Measurements from ENCODE around the gene GYPA. TPM values are rescaled to one million over a fixed set of nuclear protein-coding genes. Genes with fewer than 3 reads are reported as not detected.
"Not testable (repeated sequence)": the region's sequence is repeated elsewhere in the genome, so short reads cannot be mapped to it uniquely, and the experiment has no call there.

The GYPA gene
- total RNA-seq, 2 experiments from 2014 or later = not detected

GRCh38 chr4:144119752-144120151 is 20.8 kb downstream of the GYPA start:
- POLR2A ChIA-PET; H3K27ac Mint-ChIP-seq; H3K36me3 Mint-ChIP-seq (ENCODE audit: low read depth); DNase-seq; H3K4me1 Mint-ChIP-seq; H3K27me3 Mint-ChIP-seq; H3K4me3 Mint-ChIP-seq; CTCF ChIA-PET; H3K9me3 Mint-ChIP-seq: not testable (repeated sequence)

GRCh38 chr4:144115519-144115918 is 25.0 kb downstream of the GYPA start:
- Mint-ChIP-seq H3K27ac (no peak overlapping the region), H3K4me3 (no peak overlapping the region), H3K9me3 (no peaks in the 10 kb centered on the region), H3K36me3 (ENCODE audit: low read depth) (no peaks in the 10 kb centered on the region), H3K27me3 (peaks cover 6% of the 10 kb centered on the region), H3K4me1 (no peaks in the 10 kb centered on the region)
- POLR2A ChIA-PET = no interaction called here
- CTCF ChIA-PET = no interaction called here
- DNase-seq = no peak

- no peak overlapping the region for H3K4me3 Mint-ChIP-seq
These were observed 27.0 kb downstream of the GYPA start for GRCh38 chr4:144113546-144113945.

GRCh38 chr4:144104509-144105130 is 35.9 kb downstream of the GYPA start:
- POLR2A ChIA-PET = no interaction called here

More at GRCh38 chr4:144113546-144113945, 27.0 kb downstream of the GYPA start:
- DNase-seq = no peak
- ChIA-PET CTCF (no interaction called here), POLR2A (no interaction called here)
- Mint-ChIP-seq H3K27ac (no peak overlapping the region), H3K9me3 (no peaks in the 10 kb centered on the region), H3K36me3 (ENCODE audit: low read depth) (no peaks in the 10 kb centered on the region), H3K4me1 (no peaks in the 10 kb centered on the region), H3K27me3 (peaks cover 6% of the 10 kb centered on the region)

GRCh38 chr4:144097776-144098175 is 42.7 kb downstream of the GYPA start:
- CTCF ChIA-PET; H3K4me1 Mint-ChIP-seq; DNase-seq; H3K27me3 Mint-ChIP-seq; H3K36me3 Mint-ChIP-seq (ENCODE audit: low read depth); POLR2A ChIA-PET; H3K4me3 Mint-ChIP-seq; H3K9me3 Mint-ChIP-seq; H3K27ac Mint-ChIP-seq: not testable (repeated sequence)

More at GRCh38 chr4:144104509-144105130, 35.9 kb downstream of the GYPA start:
- Mint-ChIP-seq H3K4me1 (no peaks in the 10 kb centered on the region), H3K27me3 (no peaks in the 10 kb centered on the region), H3K36me3 (ENCODE audit: low read depth) (no peaks in the 10 kb centered on the region), H3K9me3 (no peaks in the 10 kb centered on the region), H3K4me3 (no peak overlapping the region), H3K27ac (no peak overlapping the region)
- DNase-seq = no peak
- CTCF ChIA-PET = no interaction called here

- H3K27me3 Mint-ChIP-seq; CTCF ChIA-PET; H3K4me3 Mint-ChIP-seq; H3K27ac Mint-ChIP-seq; H3K36me3 Mint-ChIP-seq (ENCODE audit: low read depth); H3K4me1 Mint-ChIP-seq; DNase-seq; H3K9me3 Mint-ChIP-seq; POLR2A ChIA-PET: not testable (repeated sequence)
These were observed 46.5 kb downstream of the GYPA start for GRCh38 chr4:144093995-144094394.

- DNase-seq; POLR2A ChIA-PET; H3K36me3 Mint-ChIP-seq (ENCODE audit: low read depth); H3K27me3 Mint-ChIP-seq; CTCF ChIA-PET; H3K27ac Mint-ChIP-seq; H3K4me3 Mint-ChIP-seq; H3K9me3 Mint-ChIP-seq; H3K4me1 Mint-ChIP-seq: not testable (repeated sequence)
These were observed 49.3 kb downstream of the GYPA start for GRCh38 chr4:144091181-144091580.

- POLR2A ChIA-PET = no interaction called here
- Mint-ChIP-seq H3K27me3 (no peaks in the 10 kb centered on the region), H3K36me3 (ENCODE audit: low read depth) (no peaks in the 10 kb centered on the region), H3K27ac (no peak overlapping the region), H3K4me3 (no peak overlapping the region), H3K4me1 (no peaks in the 10 kb centered on the region), H3K9me3 (no peaks in the 10 kb centered on the region)
- CTCF ChIA-PET = no interaction called here
- no peak for DNase-seq
These were observed 49.8 kb downstream of the GYPA start for GRCh38 chr4:144090744-144091143.

GRCh38 chr4:144082053-144082452 is 58.5 kb downstream of the GYPA start:
- H3K27me3 Mint-ChIP-seq; H3K36me3 Mint-ChIP-seq (ENCODE audit: low read depth); H3K9me3 Mint-ChIP-seq; POLR2A ChIA-PET; H3K4me1 Mint-ChIP-seq; DNase-seq; H3K4me3 Mint-ChIP-seq; H3K27ac Mint-ChIP-seq; CTCF ChIA-PET: not testable (repeated sequence)

- H3K36me3 Mint-ChIP-seq (ENCODE audit: low read depth); H3K4me3 Mint-ChIP-seq; POLR2A ChIA-PET; DNase-seq; H3K9me3 Mint-ChIP-seq; CTCF ChIA-PET; H3K4me1 Mint-ChIP-seq; H3K27me3 Mint-ChIP-seq; H3K27ac Mint-ChIP-seq: not testable (repeated sequence)
These were observed 60.4 kb downstream of the GYPA start for GRCh38 chr4:144080135-144080534.

- H3K4me1 Mint-ChIP-seq; POLR2A ChIA-PET; H3K27ac Mint-ChIP-seq; H3K4me3 Mint-ChIP-seq; CTCF ChIA-PET; H3K27me3 Mint-ChIP-seq; DNase-seq; H3K9me3 Mint-ChIP-seq; H3K36me3 Mint-ChIP-seq (ENCODE audit: low read depth): not testable (repeated sequence)
These were observed 61.8 kb downstream of the GYPA start for GRCh38 chr4:144078746-144079145.

- H3K36me3 Mint-ChIP-seq (ENCODE audit: low read depth); H3K27ac Mint-ChIP-seq; DNase-seq; CTCF ChIA-PET; H3K27me3 Mint-ChIP-seq; POLR2A ChIA-PET; H3K4me1 Mint-ChIP-seq; H3K4me3 Mint-ChIP-seq: not testable (repeated sequence)
- H3K9me3 Mint-ChIP-seq = peaks cover 11% of the 10 kb centered on the region
These were observed 79.0 kb downstream of the GYPA start for GRCh38 chr4:144061556-144061955.

- CTCF ChIA-PET; H3K27me3 Mint-ChIP-seq; H3K4me3 Mint-ChIP-seq; H3K4me1 Mint-ChIP-seq; POLR2A ChIA-PET; H3K36me3 Mint-ChIP-seq (ENCODE audit: low read depth); DNase-seq; H3K27ac Mint-ChIP-seq: not testable (repeated sequence)
- peaks cover 11% of the 10 kb centered on the region for H3K9me3 Mint-ChIP-seq
These were observed 80.2 kb downstream of the GYPA start for GRCh38 chr4:144060234-144060859.

All from activated CD4-positive, alpha-beta memory T cell treated with anti-CD3 and anti-CD28 coated beads, Interleukin-2, amount 10 ng/mL, durations not matched to agents 7 days and 5 days (primary cell).